HG02943 (cell line): ENCODE measurements around the gene IL3RA.
"Not testable (repeated sequence)": the region's sequence is repeated elsewhere in the genome, so short reads cannot be mapped to it uniquely, and the experiment has no call there.

Experiments
- ATAC-seq: cut with Tn5 transposase; IDR thresholded peaks from one replicate; pipeline ENCODE4 v1.9.1; 2021; ENCODE audit warnings: mild to moderate bottlenecking, low read depth, moderate library complexity; ENCODE audit not compliant: unreplicated experiment

The IL3RA gene

DNA sequence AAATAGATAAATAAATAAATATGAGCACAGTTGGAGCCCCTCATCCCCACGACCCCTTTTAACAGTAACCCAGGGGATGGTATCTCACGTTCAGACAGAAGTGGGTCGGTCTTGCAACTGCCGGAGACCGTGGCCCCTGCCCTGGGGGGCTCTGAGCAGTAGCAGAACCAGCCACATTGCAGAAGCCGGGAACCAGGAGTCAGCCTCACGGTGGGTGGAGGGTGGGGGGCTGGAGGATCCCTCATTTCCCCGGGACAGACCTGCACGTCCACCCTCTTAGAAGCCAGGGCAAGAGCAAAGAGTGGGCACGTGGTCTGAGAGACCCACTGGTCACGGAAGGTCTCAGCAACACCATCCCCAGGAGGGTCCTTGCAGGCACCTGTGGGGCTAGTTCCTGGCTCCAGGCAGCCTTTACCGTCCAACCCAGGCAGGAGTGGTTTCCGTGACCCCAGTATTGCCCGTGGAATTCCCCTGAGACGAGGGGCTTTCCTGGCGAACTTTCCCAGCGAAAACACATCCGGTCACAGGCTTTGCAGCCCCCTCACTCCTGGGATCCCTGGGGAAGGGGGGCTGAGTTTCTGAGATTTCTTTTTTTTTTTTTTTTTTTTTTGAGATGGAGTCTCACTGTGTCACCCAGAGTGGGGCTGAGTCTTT lies 8.8 kb upstream of the IL3RA start:
- ATAC-seq = no peak

- no peak for ATAC-seq
These were observed 6.0 kb upstream of the IL3RA start for GRCh38 chrX:1330605-1331004.

- ATAC-seq = not testable (repeated sequence)
These were observed 4.2 kb upstream of the IL3RA start for GRCh38 chrX:1332433-1332832.

GRCh38 chrX:1334854-1335253 lies 1.7 kb upstream of the IL3RA start:
- no peak for ATAC-seq

DNA sequence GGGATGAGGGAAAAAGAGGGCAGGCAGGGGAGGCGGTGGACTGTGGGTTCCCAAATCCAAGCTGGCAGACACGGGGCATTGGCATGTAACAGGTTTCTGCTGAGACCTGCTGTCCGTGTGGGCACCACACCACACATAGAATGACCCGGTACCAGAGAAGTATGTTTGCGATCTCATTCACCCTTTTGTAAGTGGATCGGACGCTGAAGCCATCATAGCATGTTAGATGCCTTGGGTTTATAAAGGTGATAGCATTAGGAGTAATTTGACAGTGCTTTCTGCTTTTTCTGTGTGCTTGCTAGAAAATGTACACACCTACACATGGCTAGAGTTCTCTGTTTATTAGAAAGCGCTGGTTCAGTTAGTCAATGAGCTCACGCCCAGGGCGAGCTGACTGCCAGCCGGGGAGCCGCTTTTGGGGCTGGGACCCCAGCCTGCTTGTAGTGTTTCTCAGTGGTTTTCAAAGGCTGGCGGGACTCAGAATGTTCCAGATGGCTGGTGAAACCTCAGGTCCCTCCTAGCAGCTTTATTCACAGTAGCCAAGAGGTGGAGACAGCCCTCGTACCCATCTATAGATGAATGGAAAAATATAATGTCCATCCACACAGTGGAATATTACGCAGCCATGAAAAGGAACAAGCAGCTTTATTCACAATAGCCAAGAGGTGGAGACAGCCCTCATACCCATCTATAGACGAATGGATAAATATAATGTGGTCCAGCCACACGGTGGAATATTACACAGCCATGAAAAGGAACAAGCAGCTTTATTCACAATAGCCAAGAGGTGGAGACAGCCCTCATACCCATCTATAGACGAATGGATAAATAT lies 579 bp downstream of the IL3RA start:
- ATAC-seq = no peak

DNA sequence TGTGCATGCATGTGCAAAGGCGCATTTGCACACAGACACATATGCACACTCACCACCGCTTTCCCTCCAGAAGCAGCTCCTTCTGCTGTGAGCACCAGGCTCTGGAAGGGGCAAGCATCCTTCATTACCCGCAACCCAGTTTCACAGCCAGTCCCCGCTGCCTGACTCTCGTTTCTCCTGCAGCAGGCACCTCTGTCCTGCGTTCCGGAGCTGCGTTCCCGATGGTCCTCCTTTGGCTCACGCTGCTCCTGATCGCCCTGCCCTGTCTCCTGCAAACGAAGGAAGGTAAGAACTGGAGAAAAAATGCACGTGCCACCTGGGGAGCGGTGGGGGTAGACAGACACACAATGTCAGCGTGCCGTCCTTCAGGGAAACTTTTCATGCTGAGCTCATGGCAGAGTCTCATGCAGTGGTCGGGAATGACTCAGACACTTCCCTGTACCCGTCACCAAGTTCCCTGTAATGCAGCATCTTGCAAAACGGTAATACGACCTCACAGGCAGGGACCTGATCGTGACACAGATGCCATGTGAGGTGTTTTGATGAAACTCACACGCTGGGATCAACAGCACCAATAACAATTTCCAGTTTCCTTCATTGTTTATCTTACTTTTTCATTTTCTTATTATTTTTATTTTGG lies 5.1 kb downstream of the IL3RA start:
- ATAC-seq = no peak

GRCh38 chrX:1349606-1350005 lies 13.0 kb downstream of the IL3RA start:
- ATAC-seq = not testable (repeated sequence)

DNA sequence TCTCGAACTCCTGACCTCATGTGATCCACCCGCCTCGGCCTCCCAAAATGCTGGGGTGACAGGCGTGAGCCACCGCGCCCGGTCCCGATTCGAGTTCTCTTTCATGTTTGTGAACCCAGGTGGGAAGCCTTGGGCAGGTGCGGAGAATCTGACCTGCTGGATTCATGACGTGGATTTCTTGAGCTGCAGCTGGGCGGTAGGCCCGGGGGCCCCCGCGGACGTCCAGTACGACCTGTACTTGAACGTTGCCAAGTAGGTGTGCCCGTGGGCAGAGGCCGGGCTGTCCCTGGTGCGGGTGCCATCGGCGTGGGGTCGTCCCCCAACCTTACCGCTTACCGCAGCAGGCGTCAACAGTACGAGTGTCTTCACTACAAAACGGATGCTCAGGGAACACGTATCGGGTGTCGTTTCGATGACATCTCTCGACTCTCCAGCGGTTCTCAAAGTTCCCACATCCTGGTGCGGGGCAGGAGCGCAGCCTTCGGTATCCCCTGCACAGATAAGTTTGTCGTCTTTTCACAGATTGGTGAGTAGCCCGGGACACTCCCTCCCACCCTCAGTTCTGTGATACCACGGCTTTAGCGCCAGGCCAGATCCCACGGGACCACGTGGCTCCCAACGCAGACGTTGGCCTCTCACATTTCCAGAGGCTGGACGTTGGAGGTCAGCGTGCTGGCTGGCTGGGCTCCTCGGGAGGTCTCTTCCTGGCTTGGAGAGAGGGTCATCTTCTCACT lies 15.6 kb downstream of the IL3RA start:
- no peak for ATAC-seq

DNA sequence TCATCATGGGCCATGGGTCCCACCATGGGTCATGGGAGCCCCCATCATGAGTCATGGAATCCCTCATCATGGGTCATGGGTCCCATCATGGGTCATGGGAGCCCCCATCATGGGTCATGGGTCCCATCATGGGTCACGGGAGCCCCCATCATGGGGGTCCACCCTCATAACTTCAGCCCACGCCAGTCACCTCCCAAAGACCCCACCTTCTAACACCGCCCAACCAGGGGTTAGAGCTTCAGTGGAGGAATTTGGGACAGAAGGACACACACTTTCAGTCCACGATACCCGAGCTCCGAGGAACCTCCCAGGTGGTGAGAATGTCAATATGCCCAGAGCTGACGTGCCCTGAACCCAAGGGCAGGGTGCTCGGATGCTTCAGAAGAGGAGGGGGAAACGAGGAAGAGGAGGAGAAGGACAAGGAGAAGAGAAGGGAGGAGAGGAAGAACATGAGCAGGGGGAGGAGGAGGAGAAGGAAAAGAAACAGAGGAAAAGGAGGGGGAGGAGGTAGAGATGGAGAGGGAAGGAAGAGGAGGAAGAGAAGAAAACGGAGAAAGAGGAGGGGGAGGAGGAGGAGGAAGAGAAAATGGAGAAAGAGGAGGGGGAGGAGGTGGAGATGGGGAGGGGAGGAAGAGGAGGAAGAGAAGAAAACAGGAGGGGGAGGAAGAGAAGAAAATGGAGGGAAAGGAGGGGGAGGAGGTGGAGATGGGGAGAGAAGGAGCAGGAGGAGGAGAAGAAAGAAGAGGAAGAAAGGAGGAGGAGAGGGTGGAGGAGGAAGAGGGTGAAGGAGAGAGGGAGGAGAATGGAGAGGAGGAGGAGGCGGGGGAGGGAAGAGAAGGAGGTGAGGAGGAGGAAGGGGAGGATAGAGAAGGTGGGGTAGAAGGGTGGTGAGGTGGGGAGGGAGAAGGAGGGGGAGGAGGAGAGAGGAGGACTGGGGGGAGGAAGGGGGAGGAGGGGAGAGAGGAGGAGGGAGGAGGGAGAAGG lies 17.7 kb downstream of the IL3RA start:
- no peak for ATAC-seq

DNA sequence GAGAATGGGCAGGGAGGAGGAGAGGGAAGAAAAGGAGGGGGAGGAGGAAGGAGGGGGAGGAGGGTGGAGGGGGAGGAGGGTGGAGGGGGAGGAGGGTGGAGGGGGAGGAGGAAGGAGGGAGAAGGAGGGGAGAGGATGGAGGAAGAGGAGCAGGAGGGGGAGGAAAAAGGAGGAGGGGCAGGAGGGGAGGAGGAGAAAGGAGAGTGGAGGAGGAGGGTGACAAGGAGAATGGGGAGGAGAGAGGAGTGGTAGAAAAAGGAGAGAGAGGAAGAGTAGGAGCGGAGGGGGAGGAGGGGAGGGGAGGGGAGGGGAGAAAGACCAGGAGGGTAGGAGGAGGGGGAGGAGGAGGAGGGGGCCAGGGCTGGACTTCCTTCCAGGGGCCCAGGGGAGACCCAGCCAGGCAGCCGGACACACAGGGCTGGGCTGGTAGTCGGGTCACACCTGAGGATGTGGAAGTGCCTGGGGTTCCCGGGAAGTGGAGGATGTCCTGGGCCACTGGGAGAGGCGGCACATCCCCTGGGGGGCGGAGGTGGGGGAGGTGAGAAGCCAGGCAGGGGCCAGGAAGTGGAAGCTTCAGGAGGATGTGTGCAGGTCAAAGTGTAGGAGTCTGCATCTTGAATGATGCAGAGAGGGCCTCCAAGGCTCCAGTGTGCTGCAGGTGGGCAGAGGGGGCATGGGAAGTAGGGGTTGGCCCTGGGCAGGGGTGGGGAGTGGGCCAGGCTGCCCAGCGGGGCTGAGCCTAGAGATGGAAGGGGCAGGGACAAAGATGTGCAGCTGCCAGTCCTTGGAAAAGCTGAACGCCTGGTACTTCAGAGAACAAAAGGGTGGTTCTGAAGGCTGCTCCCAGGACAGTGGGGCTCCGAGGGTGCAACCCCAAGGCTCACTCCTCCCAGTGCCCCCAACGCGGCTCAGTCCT lies 18.8 kb downstream of the IL3RA start:
- no peak for ATAC-seq

DNA sequence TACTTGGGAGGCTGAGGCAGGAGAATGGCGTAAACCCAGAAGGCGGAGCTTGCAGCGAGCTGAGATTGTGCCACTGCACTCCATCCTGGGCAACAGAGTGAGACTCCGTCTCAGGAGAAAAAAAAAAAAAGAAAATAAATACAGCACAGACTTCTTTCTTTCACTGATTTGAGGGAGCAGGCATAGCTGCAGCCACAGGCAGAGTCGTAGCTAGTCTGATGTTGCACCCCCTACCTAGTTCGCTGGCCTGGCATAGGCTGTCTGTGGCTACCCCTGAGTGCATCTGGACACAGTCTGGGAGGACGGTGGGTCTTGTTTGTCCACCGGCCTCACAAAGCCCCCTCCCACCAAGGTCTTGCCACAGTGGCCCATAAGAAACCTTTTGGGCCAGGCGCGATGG lies 21.4 kb downstream of the IL3RA start:
- no peak for ATAC-seq

DNA sequence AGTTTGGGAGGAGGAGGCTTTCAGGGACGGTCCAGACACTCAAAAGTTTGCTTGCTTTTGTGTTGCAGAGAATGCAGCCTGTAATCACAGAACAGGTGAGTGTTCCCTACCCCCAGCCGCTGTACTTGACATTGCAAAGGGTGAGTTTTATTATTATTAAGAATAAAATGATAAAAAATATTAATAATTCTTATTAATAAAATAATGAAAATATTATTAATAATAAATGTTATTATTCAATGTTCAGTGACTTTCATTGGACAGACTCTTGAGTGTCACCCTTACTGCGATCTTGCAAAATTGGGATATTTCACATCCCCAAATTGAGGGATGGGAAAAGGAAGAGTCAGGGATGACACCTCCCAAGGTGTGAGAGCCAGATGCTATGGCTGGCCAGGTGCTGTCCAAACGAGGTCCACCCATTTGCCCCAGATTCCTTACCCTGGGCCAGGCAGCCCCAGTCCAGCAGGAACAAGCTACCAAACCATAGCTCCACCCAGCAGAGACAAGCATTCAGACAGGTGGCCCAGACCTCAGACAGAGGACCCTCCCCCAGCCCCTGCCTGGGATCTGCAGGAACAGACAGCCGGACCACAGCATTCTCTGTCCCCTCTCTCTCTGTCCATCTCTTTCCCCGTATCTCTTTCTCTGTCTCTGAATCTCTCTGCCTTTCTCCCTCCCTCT lies 22.4 kb downstream of the IL3RA start:
- no peak for ATAC-seq

DNA sequence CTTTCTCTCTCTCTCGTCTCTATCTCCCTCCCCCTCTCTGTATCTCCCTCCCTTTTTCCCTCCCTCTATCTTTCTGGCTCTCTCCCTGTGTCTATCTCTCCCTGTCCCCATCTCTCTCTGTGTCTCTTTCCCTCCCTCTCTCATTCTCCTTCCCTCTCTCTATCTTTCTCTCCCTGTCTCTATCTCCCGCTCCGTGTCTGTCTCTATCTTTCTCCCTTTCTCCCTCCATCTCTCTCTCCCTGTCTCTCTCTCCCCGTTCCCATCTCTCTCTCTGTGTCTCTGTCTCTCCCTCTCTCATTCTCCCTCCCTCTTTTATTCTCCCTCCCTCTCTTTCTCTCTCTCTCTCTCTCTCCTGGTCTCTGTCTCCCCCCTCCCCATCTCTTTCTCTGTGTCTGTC lies 22.9 kb downstream of the IL3RA start:
- ATAC-seq = no peak

DNA sequence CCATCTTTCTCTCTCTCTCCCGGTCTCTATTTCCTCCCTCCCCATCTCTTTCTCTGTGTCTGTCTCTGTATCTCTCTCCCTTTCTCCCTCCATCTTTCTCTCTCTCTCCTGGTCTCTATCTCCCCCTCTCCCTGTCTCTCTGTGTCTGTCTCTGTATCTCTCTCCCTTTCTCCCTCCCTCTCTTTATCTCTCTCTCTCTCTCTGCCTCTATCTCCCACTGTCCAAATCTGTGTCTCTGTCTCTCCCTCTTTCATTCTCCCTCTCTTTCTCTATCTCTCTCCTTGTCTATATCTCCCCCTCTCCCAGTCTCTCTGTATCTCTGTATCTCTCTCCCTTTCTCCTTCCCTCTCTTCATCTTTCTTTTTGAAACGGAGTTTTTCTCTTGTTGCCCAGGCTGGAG lies 23.6 kb downstream of the IL3RA start:
- no peak for ATAC-seq

- ATAC-seq = no peak
These were observed 24.7 kb downstream of the IL3RA start for GRCh38 chrX:1361275-1361674.

- ATAC-seq = no peak
These were observed 25.3 kb downstream of the IL3RA start for GRCh38 chrX:1361910-1362309.

DNA sequence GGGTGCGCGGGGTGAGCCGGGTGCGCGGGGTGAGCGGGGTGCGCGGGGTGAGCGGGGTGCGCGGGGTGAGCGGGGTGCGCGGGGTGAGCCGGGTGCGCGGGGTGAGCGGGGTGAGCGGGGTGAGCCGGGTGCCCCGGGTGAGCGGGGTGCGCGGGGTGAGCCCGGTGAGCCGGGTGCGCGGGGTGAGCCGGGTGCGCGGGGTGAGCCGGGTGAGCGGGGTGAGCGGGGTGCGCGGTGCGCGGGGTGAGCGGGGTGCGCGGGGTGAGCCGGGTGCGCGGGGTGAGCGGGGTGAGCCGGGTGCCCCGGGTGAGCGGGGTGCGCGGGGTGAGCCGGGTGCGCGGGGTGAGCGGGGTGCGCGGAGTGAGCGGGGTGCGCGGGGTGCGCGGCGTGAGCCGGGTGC lies 29.8 kb downstream of the IL3RA start:
- not testable (repeated sequence) for ATAC-seq

GRCh38 chrX:1368385-1368698 lies 31.8 kb downstream of the IL3RA start:
- no peak for ATAC-seq
